ENCODE data around the gene DAP.
"Not testable (repeated sequence)": the region's sequence is repeated elsewhere in the genome, so short reads cannot be mapped to it uniquely, and the experiment has no call there.

Gene DAP

DNA sequence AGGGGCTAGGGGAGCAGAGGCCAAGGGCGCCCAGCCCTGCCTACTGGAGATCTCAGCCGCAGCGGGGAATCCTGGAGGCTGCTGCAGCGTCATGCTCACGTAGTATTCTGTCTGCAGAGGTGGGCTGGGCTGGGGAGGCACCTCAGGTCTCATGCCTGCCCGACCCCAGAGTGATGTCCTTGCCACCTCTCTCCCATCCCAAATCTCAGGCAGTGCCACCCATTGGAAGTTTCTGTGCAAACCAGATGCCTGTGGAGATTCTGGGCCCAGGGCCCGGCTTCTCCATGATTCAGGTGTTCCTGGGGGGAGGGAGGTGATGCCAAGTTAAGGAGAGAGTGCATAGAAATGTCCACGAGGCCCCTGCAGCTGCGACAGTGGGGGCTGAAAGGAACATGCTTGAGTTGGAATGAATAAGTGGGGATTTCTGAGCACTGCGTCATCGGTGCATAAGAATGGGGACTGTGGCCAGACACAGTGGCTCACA is 125.1 kb downstream of the DAP start:
- no peak for FAIRE-seq
- DNase-seq (ENCODE audit: insufficient read length, low spot score), result no peak

- peak; percentile 69 for DNase-seq (ENCODE audit: insufficient read length, low spot score)
- peak; percentile 76 for FAIRE-seq
These were observed 125.7 kb downstream of the DAP start for GRCh38 chr5:10635257-10635866.

GRCh38 chr5:10634562-10634961 is 126.5 kb downstream of the DAP start:
- DNase-seq (ENCODE audit: insufficient read length, low spot score) (no peak), FAIRE-seq (no peak)

GRCh38 chr5:10634050-10634449 is 127.0 kb downstream of the DAP start:
- FAIRE-seq, result no peak
- no peak for DNase-seq (ENCODE audit: insufficient read length, low spot score)

DNA sequence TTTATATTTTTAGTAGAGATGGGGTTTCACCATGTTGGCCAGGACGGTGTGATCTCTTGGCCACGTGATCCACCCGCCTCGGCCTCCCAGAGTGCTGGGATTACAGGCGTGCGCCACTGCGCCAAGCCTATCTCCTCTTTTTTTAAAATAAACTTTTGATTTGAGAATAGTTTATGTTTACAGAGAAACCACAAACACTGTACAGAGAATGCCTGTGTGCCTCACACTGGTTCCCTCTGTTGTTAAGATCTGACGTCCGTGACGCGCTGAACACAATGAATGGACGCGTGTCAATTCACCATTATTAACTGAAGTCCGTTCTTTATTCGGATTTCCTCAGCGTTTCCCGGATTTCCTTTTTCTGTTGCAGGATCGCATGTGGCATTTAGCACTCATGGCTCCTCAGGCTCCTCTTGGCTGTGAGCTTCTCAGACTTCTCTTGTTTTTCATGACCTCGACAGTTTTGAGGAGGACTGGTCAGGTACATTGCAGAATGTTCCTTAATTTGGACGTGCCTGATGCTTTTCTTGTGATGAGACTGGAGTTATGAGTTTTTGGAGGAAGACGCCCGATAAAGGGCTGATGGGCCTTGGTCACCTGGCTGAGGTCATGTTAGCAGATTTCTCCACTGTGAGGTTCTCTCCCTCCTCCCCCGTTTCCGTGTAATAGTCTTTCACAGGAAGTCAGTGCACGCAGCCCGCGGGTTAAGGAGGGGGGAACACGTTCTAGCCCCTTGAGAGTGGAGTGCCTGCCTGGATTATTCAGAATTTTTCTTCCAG is 127.6 kb downstream of the DAP start:
- no peak for DNase-seq (ENCODE audit: insufficient read length, low spot score)
- peak; percentile 65 for FAIRE-seq

- DNase-seq (ENCODE audit: insufficient read length, low spot score) (peak; percentile 58), FAIRE-seq (peak; percentile 89)
These were observed 128.8 kb downstream of the DAP start for GRCh38 chr5:10632110-10632761.

GRCh38 chr5:10631316-10631996 is 129.6 kb downstream of the DAP start:
- FAIRE-seq, result no peak

DNA sequence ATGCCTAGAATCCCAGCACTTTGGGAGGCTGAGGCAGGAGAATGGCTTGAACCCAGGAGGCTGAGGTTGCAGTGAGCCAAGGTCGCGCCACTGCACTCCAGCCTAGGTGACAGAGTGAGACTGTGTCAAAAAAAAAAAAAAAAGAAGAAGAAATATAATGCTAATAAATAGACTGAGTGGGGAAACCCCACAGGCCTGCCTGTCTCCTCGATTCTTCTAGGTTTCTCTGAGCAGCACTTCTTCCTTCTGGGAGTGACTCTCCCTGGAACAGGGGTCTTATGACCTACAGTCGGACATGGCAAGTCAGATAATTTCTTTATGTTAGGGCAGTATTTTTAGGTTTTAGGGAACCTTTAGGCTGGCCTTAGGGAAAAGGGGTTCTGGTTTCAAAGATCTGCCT is 130.3 kb downstream of the DAP start:
- FAIRE-seq; DNase-seq (ENCODE audit: insufficient read length, low spot score): not testable (repeated sequence)

More at GRCh38 chr5:10631316-10631996, 129.6 kb downstream of the DAP start:
- no peak for DNase-seq (ENCODE audit: insufficient read length, low spot score)

DNA sequence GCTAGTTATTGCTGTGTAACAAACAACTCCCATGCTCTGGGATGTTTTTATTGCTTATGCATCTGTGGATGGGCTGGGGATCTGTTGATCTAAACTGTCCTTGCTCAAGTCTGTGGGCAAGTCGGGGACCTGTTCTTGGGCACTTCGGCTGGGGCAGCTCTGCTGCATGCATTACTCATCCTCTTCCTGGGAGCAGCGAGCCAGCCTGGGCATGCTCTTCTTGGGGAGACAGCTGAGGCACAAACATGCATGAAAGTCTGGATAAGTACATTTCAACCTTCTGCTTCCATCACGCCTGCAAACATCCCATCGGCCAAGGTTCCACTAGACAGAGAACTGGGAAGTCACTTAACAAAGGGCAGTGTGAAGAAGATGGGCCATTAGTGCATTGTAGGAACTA is 130.9 kb downstream of the DAP start:
- DNase-seq (ENCODE audit: insufficient read length, low spot score) (no peak), FAIRE-seq (no peak)

- FAIRE-seq, result no peak
- DNase-seq (ENCODE audit: insufficient read length, low spot score), result no peak
These were observed 131.4 kb downstream of the DAP start for GRCh38 chr5:10629682-10630081.
